ENCODE data around the gene PRDM12.

GRCh38 chr9:130687615-130688014 lies 23.2 kb downstream of the PRDM12 start:
- TF ChIP-seq CTCF (IDR thresholded peaks at IDR 0.05) (no peak), POLR2A (IDR thresholded peaks at IDR 0.05) (no peak)
